Bone marrow (tissue), 2 donors: ENCODE results near the gene RNF7.
A peak's percentile ranks its signal among the peaks of the same experiment; 100 is the strongest.
"Not testable (repeated sequence)": the region's sequence is repeated elsewhere in the genome, so short reads cannot be mapped to it uniquely, and the experiment has no call there.

Experiments
- DNase-seq, 2 donors: peaks; one replicate each; lab custom pipeline; 2025; lab: John Stamatoyannopoulos, UW

Gene RNF7

DNA sequence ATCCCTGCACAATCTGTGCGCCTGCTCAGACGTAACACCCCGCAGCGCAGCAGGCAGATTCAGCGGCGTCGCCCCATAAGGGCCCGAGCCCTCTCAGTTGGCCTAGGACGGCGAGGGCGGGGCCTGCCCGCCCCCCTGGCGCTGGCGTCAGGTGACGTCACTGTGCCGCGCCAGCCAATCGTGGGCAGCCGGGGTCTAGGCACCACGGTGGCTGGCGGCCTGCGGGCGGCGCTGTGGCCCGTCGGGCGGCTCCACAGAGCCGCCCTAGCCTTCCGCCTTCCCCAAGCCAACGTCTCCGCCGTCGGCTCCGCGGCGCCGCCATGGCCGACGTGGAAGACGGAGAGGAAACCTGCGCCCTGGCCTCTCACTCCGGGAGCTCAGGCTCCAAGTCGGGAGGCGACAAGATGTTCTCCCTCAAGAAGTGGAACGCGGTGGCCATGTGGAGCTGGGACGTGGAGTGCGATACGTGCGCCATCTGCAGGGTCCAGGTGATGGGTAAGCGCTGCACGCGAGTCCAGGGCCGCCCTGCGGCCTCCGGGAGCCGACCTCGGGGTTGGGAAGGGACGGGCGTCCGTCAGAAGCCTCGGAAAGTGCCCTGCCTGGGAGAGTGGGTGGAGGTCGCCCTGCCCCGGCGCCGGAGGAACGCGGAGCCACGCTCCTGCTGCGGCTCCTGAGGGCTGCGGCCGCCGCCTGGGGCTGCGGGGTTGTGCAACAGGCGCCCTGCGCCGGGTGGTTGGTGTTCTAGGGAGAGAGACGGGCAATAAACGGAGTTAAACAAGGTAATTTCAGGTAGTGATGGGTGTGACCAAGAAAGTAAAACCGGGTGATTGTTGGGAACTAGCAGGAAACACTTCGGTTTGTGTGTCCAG lies at the start of gene RNF7:
RNF7 (plus strand) TSS at position 277 of the 869 bp plus-strand sequence; CDS start at position 321, 44 bp downstream.
- DNase-seq: peak; percentile 91 to 97

DNA sequence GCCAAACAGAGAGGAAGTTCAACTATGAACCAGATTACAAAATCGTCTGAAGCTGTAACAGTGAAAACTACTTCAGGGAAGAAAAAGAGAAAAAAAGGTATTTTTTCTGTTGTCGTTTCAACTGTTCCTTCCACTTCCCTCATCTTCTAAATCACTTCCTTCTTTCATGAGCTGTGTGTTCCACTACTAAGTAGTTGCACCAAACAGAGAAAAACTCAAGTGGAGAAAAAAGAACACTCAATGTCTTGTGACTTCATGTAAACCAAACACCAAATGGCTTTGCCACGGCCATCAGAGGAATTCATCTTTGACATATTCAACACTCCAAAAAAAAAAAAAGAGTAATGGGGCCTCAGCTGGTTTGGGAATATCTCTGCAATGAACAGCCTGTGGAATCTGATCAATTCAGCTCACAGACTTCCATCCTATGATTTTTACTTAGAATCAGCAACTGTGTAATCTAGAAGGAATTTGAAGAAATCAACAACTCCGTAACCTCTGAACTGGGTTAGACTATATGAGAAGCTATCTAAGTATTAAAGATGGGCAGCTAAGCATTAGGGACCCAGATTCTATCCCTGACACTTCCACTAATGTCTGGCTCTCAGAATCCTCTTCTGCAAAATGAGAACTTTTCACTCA lies 47.5 kb upstream of the RNF7 start:
- no peak for DNase-seq

- DNase-seq: not testable (repeated sequence)
These were observed 46.6 kb upstream of the RNF7 start for GRCh38 chr3:141691471-141691870.

DNA sequence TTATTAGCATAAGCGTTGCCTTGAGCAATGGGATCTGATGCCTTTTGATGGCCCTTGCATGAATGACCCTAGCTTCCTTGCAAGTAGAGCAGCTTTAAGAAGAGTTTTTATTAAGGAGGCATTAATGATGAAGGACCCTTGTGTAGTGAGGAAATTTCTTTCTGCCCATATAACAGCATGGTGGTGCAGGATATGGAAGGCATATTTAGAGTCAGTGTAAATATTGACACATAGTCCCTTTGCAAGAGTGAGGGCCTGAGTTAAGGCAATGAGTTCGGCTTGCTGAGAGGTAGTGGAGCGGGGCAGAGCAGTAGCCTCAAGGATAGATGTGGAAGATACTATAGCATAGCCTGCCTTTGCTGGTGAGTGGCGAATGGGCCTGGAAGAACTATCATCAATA lies 45.1 kb upstream of the RNF7 start:
- DNase-seq: not testable (repeated sequence)

DNA sequence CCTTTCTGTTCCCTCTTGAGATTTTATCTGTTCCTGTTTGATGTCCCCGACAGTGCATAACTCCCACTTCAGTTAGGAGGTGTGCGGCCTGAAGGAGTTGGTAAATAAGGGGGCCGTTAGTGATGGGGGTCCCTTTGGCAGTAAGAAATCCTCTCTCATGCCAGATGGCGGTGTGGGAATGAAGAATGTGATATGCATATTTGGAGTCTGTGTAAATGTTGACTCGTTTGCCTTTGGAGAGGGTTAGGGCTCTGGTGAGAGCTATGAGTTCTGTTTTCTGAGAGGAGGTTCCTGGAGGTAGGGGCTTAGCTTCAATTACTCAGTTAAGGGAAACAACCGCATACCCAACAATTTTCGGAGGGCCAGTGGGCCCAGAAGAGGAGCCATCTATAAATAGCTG lies 38.8 kb upstream of the RNF7 start:
- no peak for DNase-seq

DNA sequence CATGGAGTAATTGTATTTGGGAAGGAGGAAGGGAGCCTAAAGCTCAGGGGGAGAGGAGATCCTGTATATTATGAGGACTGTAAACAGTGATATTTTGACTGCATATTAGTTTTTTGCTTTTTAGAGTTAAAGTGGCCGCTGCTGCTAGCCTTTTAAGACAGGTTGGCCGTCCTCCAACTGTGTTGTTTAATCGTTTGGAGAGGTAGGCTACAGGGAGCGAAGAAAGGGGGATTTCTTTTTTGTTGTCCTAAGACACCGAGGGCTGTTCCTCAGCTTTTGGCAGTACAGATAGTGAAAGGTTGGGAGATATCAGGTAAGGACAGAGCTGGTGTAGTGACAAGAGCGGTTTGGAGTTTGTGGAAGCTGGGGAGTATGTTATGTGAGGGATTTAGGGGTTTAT lies 38.2 kb upstream of the RNF7 start:
- no peak for DNase-seq

GRCh38 chr3:141703367-141703766 lies 34.7 kb upstream of the RNF7 start:
- not testable (repeated sequence) for DNase-seq

- DNase-seq: no peak
These were observed 30.3 kb upstream of the RNF7 start for GRCh38 chr3:141707741-141708203.

GRCh38 chr3:141708367-141708766 lies 29.7 kb upstream of the RNF7 start:
- DNase-seq: no peak

- no peak for DNase-seq
These were observed 28.9 kb upstream of the RNF7 start for GRCh38 chr3:141709126-141709770.

DNA sequence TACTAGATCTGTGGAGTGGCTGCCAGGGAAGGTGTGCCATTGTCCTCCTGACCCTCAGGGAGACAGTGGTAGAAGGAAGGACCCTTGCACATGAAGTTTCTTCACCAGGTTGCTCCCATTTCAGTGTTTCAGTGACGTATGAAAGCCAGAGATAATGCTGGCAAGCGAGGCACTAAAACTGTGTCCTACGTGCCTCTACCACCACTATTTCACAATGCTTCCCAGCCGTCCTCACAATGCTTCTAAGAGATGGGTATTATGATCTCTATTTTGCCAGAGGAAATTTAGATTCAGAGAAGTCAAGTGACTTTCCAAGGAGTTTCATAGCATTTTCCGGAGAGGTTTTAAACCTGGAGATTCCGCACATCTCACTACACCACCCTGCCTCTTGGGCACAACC lies 28.0 kb upstream of the RNF7 start:
- DNase-seq: no peak

- no peak for DNase-seq
These were observed 27.0 kb upstream of the RNF7 start for GRCh38 chr3:141710888-141711616.

DNA sequence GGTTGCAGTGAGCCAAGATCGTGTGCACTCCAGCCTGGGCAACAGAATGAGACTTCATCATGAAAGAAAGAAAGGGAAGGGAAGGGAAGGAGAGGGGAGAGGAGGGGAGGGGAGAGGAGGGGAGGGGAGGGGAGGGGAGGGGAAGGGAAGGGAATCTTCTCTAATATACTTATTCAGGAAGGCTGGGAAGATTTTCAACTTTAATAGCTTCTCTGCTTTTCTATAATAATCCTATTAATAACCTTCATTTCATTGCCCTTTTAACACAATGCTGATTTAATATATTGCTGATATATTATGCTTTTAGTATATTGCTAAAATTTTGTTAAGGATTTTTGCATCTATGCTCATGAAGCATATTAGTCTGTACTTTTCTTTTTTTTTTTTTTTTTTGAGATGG lies 23.4 kb upstream of the RNF7 start:
- DNase-seq: no peak

DNA sequence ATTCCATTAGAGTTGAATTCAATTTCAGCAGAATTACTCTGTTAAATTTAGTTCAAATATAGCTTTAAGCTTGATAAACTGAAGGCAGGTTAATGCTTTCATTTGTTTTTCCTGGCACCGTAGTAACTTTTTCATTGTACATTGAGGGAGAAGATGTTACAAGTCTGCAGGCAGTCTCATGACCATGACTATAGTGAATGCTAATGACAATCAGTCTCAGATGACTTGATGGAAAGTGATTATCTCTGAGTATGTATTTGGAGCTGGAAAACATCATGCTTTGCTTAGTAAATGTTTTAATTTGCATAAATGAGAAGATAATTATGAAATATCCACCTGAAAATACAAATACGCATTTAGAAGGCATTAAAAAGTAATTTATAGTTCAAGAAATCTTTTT lies 16.0 kb upstream of the RNF7 start:
- DNase-seq: no peak

GRCh38 chr3:141722648-141723047 lies 15.4 kb upstream of the RNF7 start:
- no peak for DNase-seq

DNA sequence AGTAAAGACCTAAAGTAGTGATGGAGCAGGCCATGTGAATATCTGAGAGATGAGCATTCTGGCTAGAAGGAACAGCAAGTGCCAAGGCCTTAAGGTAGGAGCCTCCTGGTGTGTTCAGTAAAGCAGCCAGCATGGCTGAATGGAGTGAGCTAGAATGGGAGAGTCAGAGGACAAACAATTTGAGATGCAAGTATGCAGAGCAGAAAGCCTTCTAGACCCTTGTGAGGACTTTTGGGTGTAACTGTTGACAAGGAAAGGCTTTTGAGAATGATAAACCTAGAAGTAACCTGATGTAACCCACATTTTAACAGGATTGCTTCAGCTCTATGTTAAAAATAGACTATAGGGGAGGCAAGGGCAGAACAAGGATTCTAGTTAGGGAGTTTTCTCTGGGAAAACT lies 14.8 kb upstream of the RNF7 start:
- no peak for DNase-seq

DNA sequence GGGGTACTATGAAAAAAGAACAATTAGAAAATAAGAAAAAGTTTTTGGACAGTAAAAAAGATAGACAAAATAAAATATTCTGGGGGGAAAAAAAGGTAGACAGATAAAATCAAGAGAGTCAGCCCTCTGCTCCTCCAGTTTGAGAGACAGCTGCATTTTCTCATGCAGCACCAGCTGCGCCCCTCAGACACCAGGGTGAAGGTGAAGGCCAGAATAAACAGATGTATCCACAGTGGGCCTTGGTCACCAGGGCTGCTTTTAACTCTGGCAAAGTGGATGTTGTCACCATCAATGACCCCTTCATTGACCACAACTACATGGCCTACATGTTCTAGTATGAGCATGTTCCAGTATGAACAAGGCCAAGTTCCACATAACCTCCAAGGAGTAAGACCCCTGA lies 13.9 kb upstream of the RNF7 start:
- DNase-seq: no peak

GRCh38 chr3:141725036-141725435 lies 13.1 kb upstream of the RNF7 start:
- no peak for DNase-seq

DNA sequence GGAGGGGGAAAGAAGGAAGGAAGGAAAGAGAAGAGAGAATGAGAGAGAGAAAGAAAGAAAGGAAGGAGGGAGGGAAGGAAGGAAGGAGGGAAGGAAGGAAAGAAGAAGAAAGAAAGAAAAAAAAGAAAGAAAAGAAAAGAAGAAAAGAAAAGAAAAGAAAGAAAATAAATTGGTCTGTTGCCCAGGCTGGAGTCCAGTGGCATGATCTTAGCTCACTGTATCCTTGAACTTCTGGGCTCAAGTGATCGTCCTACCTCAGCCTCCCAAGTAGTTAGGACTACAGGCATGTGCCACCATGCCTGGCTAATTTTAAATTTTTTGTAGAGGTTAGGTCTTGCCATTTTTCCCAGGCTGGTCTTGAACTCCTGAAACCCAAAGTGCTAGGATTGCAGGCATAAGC lies 11.6 kb upstream of the RNF7 start:
- DNase-seq: no peak

DNA sequence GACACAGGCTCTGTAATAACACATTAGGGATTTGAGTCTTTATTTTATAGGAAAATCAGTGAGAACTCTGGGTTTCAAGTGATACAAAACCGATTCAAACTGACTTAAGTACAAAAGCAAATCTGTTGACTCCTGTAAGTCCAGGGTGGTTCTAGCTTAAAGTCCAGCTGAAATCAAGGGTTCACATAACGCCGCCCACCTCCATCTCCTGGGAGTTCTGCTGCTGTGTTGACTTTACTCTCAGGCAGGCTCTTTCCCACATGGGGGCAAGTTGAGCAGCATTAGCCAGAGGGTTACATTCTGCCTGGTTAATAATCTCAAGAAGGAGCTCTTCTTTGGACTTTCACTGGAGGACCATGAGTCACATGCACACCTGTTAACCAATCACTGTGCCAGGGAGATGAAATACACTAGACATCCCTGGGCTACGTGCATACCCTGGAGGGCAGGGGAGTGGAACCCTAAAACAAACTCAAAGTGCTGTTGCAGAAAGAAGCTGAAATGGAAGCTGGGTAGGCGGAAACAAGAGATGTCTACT lies 9.7 kb upstream of the RNF7 start:
- no peak for DNase-seq

DNA sequence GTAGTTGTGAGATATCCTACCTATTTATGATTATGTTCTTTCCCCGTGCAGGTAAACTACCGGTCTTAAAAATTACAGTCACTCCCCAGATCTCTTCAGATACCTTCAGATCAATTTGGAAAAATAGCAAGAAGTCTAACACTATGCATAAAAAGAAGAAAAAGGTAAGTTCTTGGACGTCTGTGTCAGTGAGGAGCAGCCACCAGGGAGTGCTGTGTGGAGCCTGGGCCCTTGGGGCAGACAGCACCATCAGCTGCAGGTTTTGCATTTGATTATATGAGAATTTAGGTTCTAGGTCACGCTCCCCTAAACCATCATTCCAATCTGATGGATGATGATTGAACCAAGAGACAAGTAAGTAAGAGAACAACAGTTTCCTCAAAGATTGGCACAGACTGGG lies 8.9 kb upstream of the RNF7 start:
- DNase-seq: no peak

GRCh38 chr3:141735176-141735575 lies 2.9 kb upstream of the RNF7 start:
- no peak for DNase-seq
